K562 (cell line): ENCODE results near the gene NYAP1. TPM values are rescaled to one million over a fixed set of nuclear protein-coding genes. Genes with fewer than 3 reads are reported as not detected.

Experiments
- ATF1 ChIP-seq, 2 experiments: fragments of 450-650 bp in 1 of 2; IDR thresholded peaks; 2 replicates each; pipeline ENCODE4 v1.6.1; 2016; ENCODE audit warnings: missing compliant biosample characterization in 1 of 2, missing genetic modification characterization in 1 of 2
- CHD7 ChIP-seq: fragments of 200-600 bp; sonication (generic); IDR thresholded peaks from one replicate; pipeline ENCODE4 v1.6.1; 2012; ENCODE audit warnings: mild to moderate bottlenecking, low read depth, low read length, inconsistent platforms
- FOXJ2 ChIP-seq: fragments of 200-800 bp; sonication (Bioruptor generic); IDR thresholded peaks from 2 replicates; pipeline ENCODE4 v1.6.1; 2016; ENCODE audit warnings: missing genetic modification characterization, missing compliant biosample characterization
- HDAC6 ChIP-seq: IDR thresholded peaks from 2 replicates; pipeline ENCODE4 v1.6.1; 2012; ENCODE audit warnings: low read depth, mild to moderate bottlenecking, control low read depth, inconsistent platforms, low read length, moderate library complexity
- MAFG ChIP-seq: fragments of 450-650 bp; conservative IDR thresholded peaks from 2 replicates; pipeline ENCODE4 v1.6.1; 2016; ENCODE audit warnings: missing genetic modification characterization, missing compliant biosample characterization
- MTF1 ChIP-seq: fragments of 250-450 bp; sonication (Bioruptor Pico); IDR thresholded peaks from 2 replicates; pipeline ENCODE4 v1.9.0; 2021; ENCODE audit warnings: moderate library complexity, mild to moderate bottlenecking, inconsistent platforms, borderline replicate concordance
- SNIP1 ChIP-seq: fragments of 450-650 bp; IDR thresholded peaks from 2 replicates; pipeline ENCODE4 v1.7.1; 2017; ENCODE audit warnings: low read depth, mild to moderate bottlenecking
- YBX1 ChIP-seq: fragments of 450-650 bp; IDR thresholded peaks from 2 replicates; pipeline ENCODE4 v1.7.1; 2016; ENCODE audit warnings: mild to moderate bottlenecking
- ZBTB1 ChIP-seq: sonication (generic); formaldehyde crosslinking; IDR thresholded peaks from 2 replicates; pipeline ENCODE4 v1.8.1; 2023; ENCODE audit warnings: missing genetic modification reagents, low read depth, mild to moderate bottlenecking, borderline replicate concordance
- ZNF217 ChIP-seq: sonication (generic); formaldehyde crosslinking; IDR thresholded peaks from 2 replicates; pipeline ENCODE4 v1.8.0; 2022; ENCODE audit warnings: mild to moderate bottlenecking, missing genetic modification reagents
- ZNF778 ChIP-seq: fragments of 450-650 bp; formaldehyde crosslinking; IDR thresholded peaks from 2 replicates; pipeline ENCODE4 v1.4.0; 2020; ENCODE audit warnings: mild to moderate bottlenecking, moderate library complexity
- ZNF785 ChIP-seq: fragments of 250-450 bp; sonication (Bioruptor Pico); IDR thresholded peaks from 2 replicates; pipeline ENCODE4 v1.4.0; 2020; ENCODE audit warnings: mild to moderate bottlenecking
- polyA plus RNA-seq, 8 experiments: library from polyadenylated mRNA; depleted of rRNA in 4 of 8; stranded (reverse) in 5 of 8; unstranded in 3 of 8; fragments of >200 nt; fragmentation: Nextera tagmentation in 2 of 8; fragmentation: Illumina TruSeq in 1 of 8; extraction: Ambion mirVana in 2 of 8; extraction: Trizol in 1 of 8; gene quantifications; 2 replicates each; pipeline versions ENCODE4 v1.2.1 to v1.2.3, GENCODE V29; 2011 to 2014; ENCODE audit warnings: inconsistent platforms in 1 of 8, missing spikeins in 1 of 8
- total RNA-seq, 7 experiments: library from RNA; depleted of rRNA in 6 of 7; stranded (reverse); fragments of >200 nt in 6 of 7; fragmentation: Illumina TruSeq in 2 of 7; extraction: Trizol in 2 of 7; gene quantifications; 2 replicates each; pipeline versions ENCODE4 v1.2.1 to v1.2.3, GENCODE V29; 2011 to 2021; ENCODE audit warnings: low replicate concordance in 1 of 7
- TF ChIP-seq, protein P1 (sequence below): sonication (generic); formaldehyde crosslinking; IDR thresholded peaks from 2 replicates; pipeline ENCODE4 v1.8.0; 2022; ENCODE audit warnings: mild to moderate bottlenecking, missing genetic modification reagents

NYAP1 gene
- total and polyA plus RNA-seq, 9 of the 15 experiments (the other 6 are each of a cell fraction or from before 2014, with no cell fraction given), result 0.11 to 0.88 (median 0.22) TPM; not detected in 2

GRCh38 chr7:100483090-100483721 lies 521 bp upstream of the NYAP1 start (continued):
- TF ChIP-seq, protein P1, sequence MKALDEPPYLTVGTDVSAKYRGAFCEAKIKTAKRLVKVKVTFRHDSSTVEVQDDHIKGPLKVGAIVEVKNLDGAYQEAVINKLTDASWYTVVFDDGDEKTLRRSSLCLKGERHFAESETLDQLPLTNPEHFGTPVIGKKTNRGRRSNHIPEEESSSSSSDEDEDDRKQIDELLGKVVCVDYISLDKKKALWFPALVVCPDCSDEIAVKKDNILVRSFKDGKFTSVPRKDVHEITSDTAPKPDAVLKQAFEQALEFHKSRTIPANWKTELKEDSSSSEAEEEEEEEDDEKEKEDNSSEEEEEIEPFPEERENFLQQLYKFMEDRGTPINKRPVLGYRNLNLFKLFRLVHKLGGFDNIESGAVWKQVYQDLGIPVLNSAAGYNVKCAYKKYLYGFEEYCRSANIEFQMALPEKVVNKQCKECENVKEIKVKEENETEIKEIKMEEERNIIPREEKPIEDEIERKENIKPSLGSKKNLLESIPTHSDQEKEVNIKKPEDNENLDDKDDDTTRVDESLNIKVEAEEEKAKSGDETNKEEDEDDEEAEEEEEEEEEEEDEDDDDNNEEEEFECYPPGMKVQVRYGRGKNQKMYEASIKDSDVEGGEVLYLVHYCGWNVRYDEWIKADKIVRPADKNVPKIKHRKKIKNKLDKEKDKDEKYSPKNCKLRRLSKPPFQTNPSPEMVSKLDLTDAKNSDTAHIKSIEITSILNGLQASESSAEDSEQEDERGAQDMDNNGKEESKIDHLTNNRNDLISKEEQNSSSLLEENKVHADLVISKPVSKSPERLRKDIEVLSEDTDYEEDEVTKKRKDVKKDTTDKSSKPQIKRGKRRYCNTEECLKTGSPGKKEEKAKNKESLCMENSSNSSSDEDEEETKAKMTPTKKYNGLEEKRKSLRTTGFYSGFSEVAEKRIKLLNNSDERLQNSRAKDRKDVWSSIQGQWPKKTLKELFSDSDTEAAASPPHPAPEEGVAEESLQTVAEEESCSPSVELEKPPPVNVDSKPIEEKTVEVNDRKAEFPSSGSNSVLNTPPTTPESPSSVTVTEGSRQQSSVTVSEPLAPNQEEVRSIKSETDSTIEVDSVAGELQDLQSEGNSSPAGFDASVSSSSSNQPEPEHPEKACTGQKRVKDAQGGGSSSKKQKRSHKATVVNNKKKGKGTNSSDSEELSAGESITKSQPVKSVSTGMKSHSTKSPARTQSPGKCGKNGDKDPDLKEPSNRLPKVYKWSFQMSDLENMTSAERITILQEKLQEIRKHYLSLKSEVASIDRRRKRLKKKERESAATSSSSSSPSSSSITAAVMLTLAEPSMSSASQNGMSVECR, result peak; percentile 71
- TF ChIP-seq FOXJ2 (no peak), ZNF778 (CRISPR knock-in tag) (no peak), ZNF785 (CRISPR knock-in tag) (no peak), YBX1 (no peak), ATF1 (CRISPR knock-in tag; IDR thresholded peaks at IDR 0.05) (no peak), ATF1 (tag; IDR thresholded peaks at IDR 0.05) (peak; percentile 57), ZBTB1 (CRISPR knock-in tag) (0 out of 2 replicates have a peak, but pooled peaks have one; percentile 3), SNIP1 (no peak), HDAC6 (no peak), CHD7 (no peak), MAFG (tag) (no peak), ZNF217 (CRISPR knock-in tag) (no peak), MTF1 (CRISPR knock-in tag) (no peak)
